Left lung (tissue), 10 donors: ENCODE measurements around the gene NRTN. TPM values are rescaled to one million over a fixed set of nuclear protein-coding genes. Genes with fewer than 3 reads are reported as not detected.

ENCODE experiments used
- ATAC-seq: fragments of 200-7000 bp; cut with Tn5 transposase; one replicate; pipeline ENCODE4 v1.9.1; 2020; ENCODE audit warnings: moderate library complexity
- DNase-seq, 4 donors: peaks; one replicate each; pipeline ENCODE4 v3.0.0-alpha.2; 2013 to 2020
- H3K27ac ChIP-seq, 2 donors: fragments of 200-600 bp; sonication (generic) in 1 of 2; one replicate each; pipeline versions ENCODE4 v1.5.0 to v1.8.0; 2020 to 2021
- H3K27me3 ChIP-seq, 2 donors: fragments of 200-600 bp; sonication (generic) in 1 of 2; one replicate each; pipeline versions ENCODE4 v1.5.0 to v1.8.0; 2020 to 2021
- H3K36me3 ChIP-seq, 2 donors: fragments of 200-600 bp; sonication (generic) in 1 of 2; one replicate each; pipeline versions ENCODE4 v1.5.0 to v1.8.0; 2020 to 2021
- H3K4me1 ChIP-seq, 2 donors: fragments of 200-600 bp; one replicate each; pipeline ENCODE4 v1.8.0; 2021
- H3K4me3 ChIP-seq, 2 donors: fragments of 200-600 bp; sonication (generic) in 1 of 2; one replicate each; pipeline versions ENCODE4 v1.5.0 to v1.8.0; 2020 to 2021; ENCODE audit warnings: mild to moderate bottlenecking in 1 of 2
- H3K9me3 ChIP-seq, 2 donors: fragments of 200-600 bp; sonication (generic) in 1 of 2; one replicate each; pipeline versions ENCODE4 v1.5.0 to v1.8.0; 2020 to 2021
- CTCF ChIP-seq, 2 donors: fragments of 200-600 bp; sonication (generic) in 1 of 2; IDR thresholded peaks; one replicate each; pipeline versions ENCODE4 v1.5.0 to v1.8.0; 2021; ENCODE audit warnings: antibody characterized with exemption in 2 of 2
- intact Hi-C, 2 donors: fragments of 100-400 bp; cut with DNase I; formaldehyde crosslinking; loops; one replicate each; pipeline versions ENCODE4 v1.11.2 to v1.14.2; 2022
- polyA plus RNA-seq, 6 donors: library from polyadenylated mRNA; unstranded; fragments of 120-200 nt; gene quantifications; one replicate each; pipeline ENCODE4 v1.2.1, GENCODE V29; 2013; ENCODE audit not compliant: insufficient read length in 6 of 6
- total RNA-seq, 2 donors: library from RNA; stranded (reverse); fragmentation: NEBNext Ultra II Directional; extraction: Animal tissue kit (Norgen Biotek cat#: 25700); gene quantifications; one replicate each; pipeline ENCODE4 v1.2.1, GENCODE V29; 2021
- donor health status: DM: no; HTN: yes; CAD: no.
- donor health status: DM: no; HTN: no; CAD: no.

The NRTN gene
- total and polyA plus RNA-seq, 8 donors, result 0.93 to 1.9 (median 1.5) TPM

- TF ChIP-seq CTCF (IDR thresholded peaks at IDR 0.05), result no peak
- intact Hi-C loops, result no loop called here
Measured at GRCh38 chr19:5786593-5787408, 18.1 kb upstream of the NRTN start.

DNA sequence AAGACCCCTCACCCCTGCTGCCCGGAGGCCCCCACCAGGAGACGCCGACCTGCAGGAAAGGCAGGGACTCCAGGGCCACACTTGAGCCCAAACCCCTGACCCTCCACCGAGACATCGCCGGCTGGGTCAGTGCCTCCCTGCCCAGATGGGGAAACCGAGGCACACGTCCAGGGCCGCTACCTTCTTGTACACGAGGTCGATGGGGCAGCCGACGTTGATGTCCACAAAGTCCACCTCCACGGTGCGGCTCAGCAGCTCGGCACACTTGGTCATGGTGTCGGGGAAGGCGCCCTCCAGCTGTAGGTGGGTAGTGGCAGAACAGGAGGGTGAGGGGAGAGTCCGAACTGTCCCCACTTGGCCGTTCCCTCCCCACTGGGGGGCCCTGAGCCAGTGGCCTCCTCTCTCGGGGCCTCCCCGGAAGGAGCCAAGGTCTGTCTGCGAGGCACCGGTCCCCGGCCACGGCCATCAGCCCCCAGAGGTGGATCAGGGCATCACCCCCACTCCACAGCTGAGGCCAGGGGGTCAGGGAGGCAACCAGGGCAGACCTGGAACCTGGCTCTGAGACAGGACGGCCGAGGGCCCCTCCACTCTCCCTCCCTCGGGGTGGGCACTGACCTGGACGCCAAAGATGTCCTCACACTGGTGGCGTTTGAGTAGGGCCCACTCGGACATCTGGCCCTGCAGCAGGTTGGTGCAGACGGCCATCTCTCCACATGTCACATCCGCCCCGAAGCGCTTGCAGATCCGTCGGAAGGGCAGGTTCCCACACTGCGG, 17.3 kb upstream of the NRTN start:
- intact Hi-C loops, result no loop called here
- ATAC-seq, result no peak

More at GRCh38 chr19:5786593-5787408, 18.1 kb upstream of the NRTN start:
- no peak overlapping the region for H3K27ac ChIP-seq
- H3K4me1 ChIP-seq, result peaks cover 4 to 8% of the 10 kb centered on the region in 2 donors
- ATAC-seq (no peak), DNase-seq (no peak)
- no peaks in the 10 kb centered on the region for H3K9me3 ChIP-seq
- no peaks in the 10 kb centered on the region for H3K27me3 ChIP-seq
- H3K4me3 ChIP-seq, result no peak overlapping the region
- peaks cover 0 to 76% of the 10 kb centered on the region in 2 donors for H3K36me3 ChIP-seq

DNA sequence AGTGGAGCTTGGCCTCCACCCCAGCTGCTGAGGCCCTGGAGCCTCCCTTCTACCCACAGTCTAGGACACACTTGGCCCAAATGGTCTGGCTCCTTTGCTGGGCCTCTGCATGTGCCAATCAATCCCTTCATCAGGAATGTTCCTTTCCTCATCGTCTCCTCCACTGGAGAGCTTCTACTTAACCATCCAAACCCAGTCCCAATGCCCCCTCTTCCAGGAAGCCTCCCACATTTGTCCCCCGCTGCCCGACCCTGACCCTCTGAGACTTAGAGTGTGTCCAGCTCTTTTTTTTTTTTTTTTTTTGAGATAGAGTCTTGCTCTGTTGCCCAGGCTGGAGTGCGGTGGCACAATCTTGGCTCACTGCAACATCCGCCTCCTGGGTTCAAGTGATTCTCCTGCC, 16.4 kb upstream of the NRTN start:
- H3K36me3 ChIP-seq, result peaks cover 0 to 66% of the 10 kb centered on the region in 2 donors

More for the DNA sequence above, 17.3 kb upstream of the NRTN start:
- Histone ChIP-seq H3K36me3 (peaks cover 0 to 74% of the 10 kb centered on the region in 2 donors), H3K4me3 (no peak overlapping the region), H3K27me3 (no peaks in the 10 kb centered on the region), H3K9me3 (no peaks in the 10 kb centered on the region), H3K4me1 (peaks cover 4 to 8% of the 10 kb centered on the region in 2 donors), H3K27ac (no peak overlapping the region)
- no peak for TF ChIP-seq CTCF (IDR thresholded peaks at IDR 0.05)
- DNase-seq, result peak in 1 of 4 donors; percentile 78

GRCh38 chr19:5789351-5789761, 15.5 kb upstream of the NRTN start:
- Histone ChIP-seq H3K27me3 (no peaks in the 10 kb centered on the region), H3K9me3 (no peaks in the 10 kb centered on the region), H3K36me3 (peaks cover 0 to 58% of the 10 kb centered on the region in 2 donors), H3K4me3 (no peak overlapping the region), H3K4me1 (peaks cover 4 to 10% of the 10 kb centered on the region in 2 donors), H3K27ac (no peak overlapping the region)
- no peak for TF ChIP-seq CTCF (IDR thresholded peaks at IDR 0.05)
- no peak for ATAC-seq
- intact Hi-C loops, result no loop called here
- peak in 1 of 4 donors; percentile 81 for DNase-seq

More for the DNA sequence above, 16.4 kb upstream of the NRTN start:
- ATAC-seq, result no peak
- no peak for DNase-seq
- Histone ChIP-seq H3K27me3 (no peaks in the 10 kb centered on the region), H3K4me3 (no peak overlapping the region), H3K27ac (no peak overlapping the region), H3K4me1 (peaks cover 4 to 8% of the 10 kb centered on the region in 2 donors), H3K9me3 (no peaks in the 10 kb centered on the region)
- no peak for TF ChIP-seq CTCF (IDR thresholded peaks at IDR 0.05)
- intact Hi-C loops, result no loop called here
